ENCODE results near the gene RPL37. TPM values are rescaled to one million over a fixed set of nuclear protein-coding genes. Genes with fewer than 3 reads are reported as not detected.
A peak's percentile ranks its signal among the peaks of the same experiment; 100 is the strongest.

The RPL37 gene
- total and polyA plus RNA-seq, 9 of the 15 experiments (the other 6 are each of a cell fraction or from before 2014, with no cell fraction given), result 2,342 to 7,963 (median 4,091) TPM

- no peak for TF ChIP-seq SPI1 (IDR thresholded peaks at IDR 0.05; ENCODE audit: borderline replicate concordance, low read depth, low read length)
- no peak for TF ChIP-seq ATF1 (CRISPR knock-in tag; IDR thresholded peaks at IDR 0.05)
- peak; percentile 49 for TF ChIP-seq ATF1 (tag; IDR thresholded peaks at IDR 0.05)
- TF ChIP-seq ZFX (CRISPR knock-in tag; IDR thresholded peaks at IDR 0.05), result peak; percentile 52
- TF ChIP-seq MAFF (IDR thresholded peaks at IDR 0.05; ENCODE audit: low read length), result peak; percentile 78
- no peak; the same call in 1 of the 2 replicates for TF ChIP-seq ZNF57 (CRISPR knock-in tag; IDR thresholded peaks at IDR 0.05)
- TF ChIP-seq ZNF589 (CRISPR knock-in tag; IDR thresholded peaks at IDR 0.05; ENCODE audit: low read depth), result peak; percentile 60; the same call in 1 of the 2 replicates
- peak; percentile 95 for TF ChIP-seq CBFA2T3 (IDR thresholded peaks at IDR 0.05)
- TF ChIP-seq, protein P1, sequence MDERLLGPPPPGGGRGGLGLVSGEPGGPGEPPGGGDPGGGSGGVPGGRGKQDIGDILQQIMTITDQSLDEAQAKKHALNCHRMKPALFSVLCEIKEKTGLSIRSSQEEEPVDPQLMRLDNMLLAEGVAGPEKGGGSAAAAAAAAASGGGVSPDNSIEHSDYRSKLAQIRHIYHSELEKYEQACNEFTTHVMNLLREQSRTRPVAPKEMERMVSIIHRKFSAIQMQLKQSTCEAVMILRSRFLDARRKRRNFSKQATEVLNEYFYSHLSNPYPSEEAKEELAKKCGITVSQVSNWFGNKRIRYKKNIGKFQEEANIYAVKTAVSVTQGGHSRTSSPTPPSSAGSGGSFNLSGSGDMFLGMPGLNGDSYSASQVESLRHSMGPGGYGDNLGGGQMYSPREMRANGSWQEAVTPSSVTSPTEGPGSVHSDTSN (CRISPR knock-in tag; IDR thresholded peaks at IDR 0.05; ENCODE audit: low read depth), result no peak
- TF ChIP-seq, protein P1 (tag; conservative IDR thresholded peaks at IDR 0.05; ENCODE audit: low read depth), result no peak
- peak; percentile 67; the same call in 1 of the 2 replicates for TF ChIP-seq GTF2F1 (IDR thresholded peaks at IDR 0.05; ENCODE audit: low read depth, low read length)
- TF ChIP-seq DMBX1 (CRISPR knock-in tag; IDR thresholded peaks at IDR 0.05; ENCODE audit: borderline replicate concordance), result 0 out of 2 replicates have a peak, but pooled peaks have one; percentile 24
- TF ChIP-seq POLR2AphosphoS5 (IDR thresholded peaks at IDR 0.05; ENCODE audit: control insufficient read depth, insufficient read depth, low read depth, low read length), result peak; percentile 88
- no peak for TF ChIP-seq TFAM (CRISPR knock-in tag; conservative IDR thresholded peaks at IDR 0.05)
- TF ChIP-seq, protein P2, sequence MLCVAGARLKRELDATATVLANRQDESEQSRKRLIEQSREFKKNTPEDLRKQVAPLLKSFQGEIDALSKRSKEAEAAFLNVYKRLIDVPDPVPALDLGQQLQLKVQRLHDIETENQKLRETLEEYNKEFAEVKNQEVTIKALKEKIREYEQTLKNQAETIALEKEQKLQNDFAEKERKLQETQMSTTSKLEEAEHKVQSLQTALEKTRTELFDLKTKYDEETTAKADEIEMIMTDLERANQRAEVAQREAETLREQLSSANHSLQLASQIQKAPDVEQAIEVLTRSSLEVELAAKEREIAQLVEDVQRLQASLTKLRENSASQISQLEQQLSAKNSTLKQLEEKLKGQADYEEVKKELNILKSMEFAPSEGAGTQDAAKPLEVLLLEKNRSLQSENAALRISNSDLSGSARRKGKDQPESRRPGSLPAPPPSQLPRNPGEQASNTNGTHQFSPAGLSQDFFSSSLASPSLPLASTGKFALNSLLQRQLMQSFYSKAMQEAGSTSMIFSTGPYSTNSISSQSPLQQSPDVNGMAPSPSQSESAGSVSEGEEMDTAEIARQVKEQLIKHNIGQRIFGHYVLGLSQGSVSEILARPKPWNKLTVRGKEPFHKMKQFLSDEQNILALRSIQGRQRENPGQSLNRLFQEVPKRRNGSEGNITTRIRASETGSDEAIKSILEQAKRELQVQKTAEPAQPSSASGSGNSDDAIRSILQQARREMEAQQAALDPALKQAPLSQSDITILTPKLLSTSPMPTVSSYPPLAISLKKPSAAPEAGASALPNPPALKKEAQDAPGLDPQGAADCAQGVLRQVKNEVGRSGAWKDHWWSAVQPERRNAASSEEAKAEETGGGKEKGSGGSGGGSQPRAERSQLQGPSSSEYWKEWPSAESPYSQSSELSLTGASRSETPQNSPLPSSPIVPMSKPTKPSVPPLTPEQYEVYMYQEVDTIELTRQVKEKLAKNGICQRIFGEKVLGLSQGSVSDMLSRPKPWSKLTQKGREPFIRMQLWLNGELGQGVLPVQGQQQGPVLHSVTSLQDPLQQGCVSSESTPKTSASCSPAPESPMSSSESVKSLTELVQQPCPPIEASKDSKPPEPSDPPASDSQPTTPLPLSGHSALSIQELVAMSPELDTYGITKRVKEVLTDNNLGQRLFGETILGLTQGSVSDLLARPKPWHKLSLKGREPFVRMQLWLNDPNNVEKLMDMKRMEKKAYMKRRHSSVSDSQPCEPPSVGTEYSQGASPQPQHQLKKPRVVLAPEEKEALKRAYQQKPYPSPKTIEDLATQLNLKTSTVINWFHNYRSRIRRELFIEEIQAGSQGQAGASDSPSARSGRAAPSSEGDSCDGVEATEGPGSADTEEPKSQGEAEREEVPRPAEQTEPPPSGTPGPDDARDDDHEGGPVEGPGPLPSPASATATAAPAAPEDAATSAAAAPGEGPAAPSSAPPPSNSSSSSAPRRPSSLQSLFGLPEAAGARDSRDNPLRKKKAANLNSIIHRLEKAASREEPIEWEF (CRISPR knock-in tag; IDR thresholded peaks at IDR 0.05), result peak; percentile 80
- TF ChIP-seq, protein P3, sequence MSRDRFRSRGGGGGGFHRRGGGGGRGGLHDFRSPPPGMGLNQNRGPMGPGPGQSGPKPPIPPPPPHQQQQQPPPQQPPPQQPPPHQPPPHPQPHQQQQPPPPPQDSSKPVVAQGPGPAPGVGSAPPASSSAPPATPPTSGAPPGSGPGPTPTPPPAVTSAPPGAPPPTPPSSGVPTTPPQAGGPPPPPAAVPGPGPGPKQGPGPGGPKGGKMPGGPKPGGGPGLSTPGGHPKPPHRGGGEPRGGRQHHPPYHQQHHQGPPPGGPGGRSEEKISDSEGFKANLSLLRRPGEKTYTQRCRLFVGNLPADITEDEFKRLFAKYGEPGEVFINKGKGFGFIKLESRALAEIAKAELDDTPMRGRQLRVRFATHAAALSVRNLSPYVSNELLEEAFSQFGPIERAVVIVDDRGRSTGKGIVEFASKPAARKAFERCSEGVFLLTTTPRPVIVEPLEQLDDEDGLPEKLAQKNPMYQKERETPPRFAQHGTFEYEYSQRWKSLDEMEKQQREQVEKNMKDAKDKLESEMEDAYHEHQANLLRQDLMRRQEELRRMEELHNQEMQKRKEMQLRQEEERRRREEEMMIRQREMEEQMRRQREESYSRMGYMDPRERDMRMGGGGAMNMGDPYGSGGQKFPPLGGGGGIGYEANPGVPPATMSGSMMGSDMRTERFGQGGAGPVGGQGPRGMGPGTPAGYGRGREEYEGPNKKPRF (IDR thresholded peaks at IDR 0.05; ENCODE audit: low read depth, low read length), result no peak
- no peak for TF ChIP-seq ZNF134 (CRISPR knock-in tag; conservative IDR thresholded peaks at IDR 0.05)
- TF ChIP-seq KLF16 (IDR thresholded peaks at IDR 0.05), result peak; percentile 83
- TF ChIP-seq HEY1 (CRISPR knock-in tag; IDR thresholded peaks at IDR 0.05; ENCODE audit: borderline replicate concordance), result 0 out of 2 replicates have a peak, but pooled peaks have one; percentile 32
These were observed 33.1 kb downstream of the RPL37 start (continued) for GRCh38 chr5:40801771-40802562.
